GM21619 (cell line): Measurements from ENCODE around the gene ULBP1.
"Not testable (repeated sequence)": the region's sequence is repeated elsewhere in the genome, so short reads cannot be mapped to it uniquely, and the experiment has no call there.

Source experiments
- ATAC-seq: cut with Tn5 transposase; IDR thresholded peaks from one replicate; pipeline ENCODE4 v1.9.1; 2021; ENCODE audit not compliant: unreplicated experiment

ULBP1 gene

GRCh38 chr6:149951626-149952025 is 12.1 kb upstream of the ULBP1 start:
- no peak for ATAC-seq

- not testable (repeated sequence) for ATAC-seq
Measured at GRCh38 chr6:149953390-149953789, 10.4 kb upstream of the ULBP1 start.

GRCh38 chr6:149953934-149954327 is 9.8 kb upstream of the ULBP1 start:
- ATAC-seq = not testable (repeated sequence)

DNA sequence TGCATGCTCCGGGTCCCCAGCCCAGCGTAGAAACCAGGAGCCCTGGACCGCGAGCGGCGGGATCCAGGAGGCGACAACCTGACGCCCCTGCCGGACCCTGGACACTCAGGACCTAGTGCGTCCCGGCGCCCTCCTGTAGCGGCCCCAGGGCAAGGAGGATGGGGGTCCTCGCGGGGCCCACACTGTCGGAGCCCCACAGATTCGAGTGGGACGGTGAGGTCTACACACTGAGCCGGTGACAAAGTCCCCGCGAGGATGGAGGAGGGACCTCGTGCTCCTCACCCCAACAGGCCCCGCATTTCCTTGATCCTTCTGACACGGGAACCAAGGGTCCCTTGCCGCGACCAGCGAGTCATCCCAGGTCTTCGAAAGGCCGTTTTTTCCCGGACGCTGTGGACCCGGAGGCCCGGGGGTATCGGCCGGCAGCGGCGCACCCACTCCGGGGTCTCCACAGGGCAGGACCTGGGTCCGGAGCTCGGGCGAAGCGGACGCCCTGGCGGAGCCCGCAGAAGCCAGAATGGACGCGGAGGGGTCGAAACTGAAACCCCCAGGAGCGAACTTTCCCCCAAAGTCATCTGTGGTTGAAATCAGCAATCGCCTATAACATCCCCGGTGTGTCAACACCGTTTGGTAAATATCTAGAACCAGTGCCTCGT is 9.3 kb upstream of the ULBP1 start:
- not testable (repeated sequence) for ATAC-seq

GRCh38 chr6:149954984-149955653 is 8.6 kb upstream of the ULBP1 start:
- not testable (repeated sequence) for ATAC-seq

DNA sequence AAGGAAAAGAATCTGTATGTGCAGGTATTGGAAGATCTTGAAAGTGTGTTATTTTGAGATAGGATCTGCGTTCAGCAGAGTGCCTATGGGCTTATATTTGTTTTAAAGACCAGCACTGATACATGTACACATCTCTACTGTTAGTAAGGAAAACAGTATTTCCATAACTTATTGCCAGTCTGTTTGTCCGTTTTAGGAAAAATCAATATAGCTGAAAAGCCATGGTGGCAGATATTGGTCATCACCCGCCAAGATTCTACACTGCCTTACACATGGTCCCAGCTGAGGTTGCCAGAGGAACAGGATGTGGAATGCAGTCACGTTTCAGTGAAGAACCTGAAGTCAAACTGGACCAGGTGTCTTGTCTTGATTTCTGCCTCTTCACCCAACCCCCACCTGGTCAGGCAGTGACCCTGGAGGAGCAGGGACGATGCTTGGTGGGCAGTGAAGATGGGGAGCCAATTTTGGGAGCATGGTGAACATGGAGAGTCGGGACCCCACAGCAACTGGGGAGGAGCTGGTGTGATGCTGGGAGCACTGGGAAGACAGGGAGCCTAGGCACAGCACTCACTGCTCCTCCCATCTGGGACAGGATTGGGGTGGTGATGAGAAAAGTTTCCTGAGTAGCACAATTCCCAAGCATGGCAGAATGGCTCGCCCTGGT is 8.0 kb upstream of the ULBP1 start:
- not testable (repeated sequence) for ATAC-seq

DNA sequence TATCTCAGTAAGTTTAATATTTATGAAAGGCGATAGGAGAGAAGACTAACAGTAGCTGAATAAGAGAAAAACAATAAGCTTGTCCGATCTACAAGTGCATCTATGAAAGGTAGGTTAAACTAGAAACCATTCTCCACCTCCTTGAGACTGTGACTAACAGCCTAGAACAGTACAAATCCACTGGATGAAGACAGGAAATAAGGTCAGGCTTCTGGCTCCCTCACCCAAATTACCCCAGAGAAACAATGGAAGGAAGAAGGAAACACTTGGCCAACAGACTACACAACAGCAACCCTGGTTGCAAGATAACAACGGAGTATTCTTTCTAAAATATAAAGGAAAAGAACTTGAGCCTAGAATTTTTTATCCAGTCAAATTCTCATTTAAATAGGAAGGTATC is 5.6 kb upstream of the ULBP1 start:
- ATAC-seq = not testable (repeated sequence)

DNA sequence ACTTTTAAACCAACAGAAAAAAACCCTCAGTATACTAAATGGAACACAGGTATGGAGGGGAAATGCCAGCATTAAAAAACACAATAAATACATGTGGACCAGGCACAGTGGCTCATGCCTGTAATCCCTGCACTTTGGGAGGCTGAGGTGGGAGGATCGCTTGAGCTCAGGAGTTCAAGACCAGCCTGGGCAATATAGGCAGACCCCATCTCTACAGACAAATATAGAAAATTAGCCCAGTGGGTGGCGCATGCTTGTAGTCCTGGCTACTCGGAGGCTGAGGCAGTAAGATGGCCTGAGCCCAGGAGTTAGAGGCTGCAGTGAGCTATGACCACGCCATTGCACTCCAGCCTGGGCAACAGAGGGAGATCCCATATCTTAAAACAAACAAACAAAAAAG is 3.9 kb upstream of the ULBP1 start:
- not testable (repeated sequence) for ATAC-seq

- ATAC-seq = no peak
Measured at GRCh38 chr6:149960488-149960887, 3.3 kb upstream of the ULBP1 start.

DNA sequence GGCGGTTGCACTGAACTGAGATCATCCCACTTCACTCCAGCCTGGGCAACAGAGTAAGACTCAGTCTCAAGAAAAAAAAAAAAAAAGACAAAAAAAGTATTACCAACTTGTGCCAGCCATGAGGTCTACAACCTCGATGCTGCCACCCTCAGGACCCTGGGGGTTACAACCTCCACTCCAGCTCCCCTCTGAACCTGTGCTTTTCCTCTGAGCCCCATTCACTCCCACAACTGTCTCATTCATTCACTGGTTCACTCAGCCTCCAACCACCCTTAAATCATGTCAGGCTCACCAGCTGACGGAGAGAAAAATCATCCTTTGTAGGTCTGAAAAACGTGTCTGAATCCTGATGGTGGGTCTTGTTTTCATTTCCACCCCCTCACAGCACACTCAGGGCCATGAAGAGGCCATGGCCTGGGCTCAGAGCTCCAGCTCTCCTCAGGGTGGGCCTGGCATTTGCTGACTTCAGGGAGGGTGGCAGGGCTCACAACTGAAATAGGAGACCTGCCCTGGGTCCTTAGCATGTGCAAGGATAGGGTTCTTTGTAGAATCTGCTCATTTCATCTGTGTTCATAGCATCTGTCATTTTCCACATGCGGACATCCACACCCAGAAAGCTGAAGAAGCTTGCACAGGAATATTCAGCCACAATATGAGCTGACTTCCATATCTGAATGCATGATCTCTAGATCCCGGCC is 1.9 kb upstream of the ULBP1 start:
- ATAC-seq = no peak

- ATAC-seq = no peak
Measured at GRCh38 chr6:149962461-149963211, 1.1 kb upstream of the ULBP1 start.

DNA sequence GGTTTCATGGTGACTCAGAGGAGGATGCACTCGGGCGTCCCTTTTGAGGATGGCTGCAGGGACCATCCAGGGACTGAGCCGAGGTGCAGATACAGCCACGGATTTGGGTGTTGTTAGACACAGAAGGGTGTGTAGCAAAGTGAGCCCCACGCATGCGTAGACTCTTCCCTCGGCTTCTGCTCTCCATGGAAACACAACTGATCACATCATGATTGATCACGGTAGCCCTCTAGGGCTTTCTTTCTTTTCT is 606 bp upstream of the ULBP1 start:
- ATAC-seq = peak; percentile 25

GRCh38 chr6:149964308-149965193 is 808 bp downstream of the ULBP1 start:
- no peak for ATAC-seq

- no peak for ATAC-seq
Measured at GRCh38 chr6:149965194-149966020, 1.7 kb downstream of the ULBP1 start.

- not testable (repeated sequence) for ATAC-seq
Measured at GRCh38 chr6:149966319-149966718, 2.6 kb downstream of the ULBP1 start.

GRCh38 chr6:149967591-149967990 is 3.8 kb downstream of the ULBP1 start:
- ATAC-seq = no peak

DNA sequence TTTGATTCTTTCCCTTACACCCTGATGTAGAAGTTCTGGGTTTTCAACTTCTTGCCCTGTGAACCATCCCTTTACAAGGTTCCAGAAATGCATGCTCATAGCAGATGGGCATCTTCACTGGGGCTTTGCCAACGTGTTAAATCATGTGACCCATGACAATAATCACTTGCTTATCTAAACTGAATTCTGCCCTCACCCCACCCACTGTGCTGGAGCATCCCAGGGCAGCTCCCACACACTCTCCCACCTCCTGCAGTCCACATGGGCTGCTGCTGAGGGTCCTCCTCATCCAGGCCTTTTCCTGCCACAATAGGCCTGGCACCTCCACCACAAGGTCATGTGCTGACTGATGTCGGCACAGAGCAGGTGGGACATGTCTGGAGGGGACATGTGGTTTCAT is 4.3 kb downstream of the ULBP1 start:
- not testable (repeated sequence) for ATAC-seq

DNA sequence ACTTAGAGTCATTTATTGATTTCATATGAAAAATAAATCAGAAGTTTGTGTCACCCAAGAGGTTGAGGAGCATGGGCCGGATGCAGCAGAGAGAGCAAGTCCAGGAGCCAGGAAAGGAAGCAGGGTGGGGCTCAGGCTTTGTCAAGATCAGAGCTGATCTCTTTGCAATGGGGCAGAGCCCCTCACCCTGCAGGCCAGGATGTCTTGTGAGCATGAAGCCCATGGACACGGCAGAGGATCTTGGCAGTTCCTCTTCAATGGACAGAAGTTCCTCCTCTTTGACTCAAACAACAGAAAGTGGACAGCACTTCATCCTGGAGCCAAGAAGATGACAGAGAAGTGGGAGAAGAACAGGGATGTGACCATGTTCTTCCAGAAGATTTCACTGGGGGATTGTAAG is 5.2 kb downstream of the ULBP1 start:
- ATAC-seq = not testable (repeated sequence)

DNA sequence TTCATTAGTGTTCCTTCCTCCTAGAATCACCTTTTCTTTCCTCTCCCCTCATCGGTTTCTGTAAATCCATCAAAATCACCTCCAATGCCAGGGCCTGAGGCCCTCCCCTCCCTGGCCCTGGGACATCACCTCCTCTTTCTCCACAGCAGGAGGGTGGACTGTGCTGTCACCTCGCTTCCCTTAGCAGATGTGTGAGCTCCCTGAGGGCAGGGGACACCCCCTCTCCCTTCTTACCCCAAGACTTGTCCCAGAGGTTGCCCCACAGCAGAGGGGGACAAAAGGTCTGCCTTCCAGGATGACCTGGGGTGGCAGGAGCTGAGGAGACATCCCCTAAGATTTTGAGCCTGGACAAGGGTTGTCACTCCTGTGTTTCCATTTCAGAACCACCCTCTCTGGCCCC is 5.9 kb downstream of the ULBP1 start:
- ATAC-seq = no peak
